Smooth muscle cell (in vitro differentiated cells): ENCODE results near the gene ASF1A. TPM values are rescaled to one million over a fixed set of nuclear protein-coding genes. Genes with fewer than 3 reads are reported as not detected.

ENCODE experiments used
- DNase-seq: peaks from one replicate; lab custom pipeline; 2025; ENCODE audit not compliant: unreplicated experiment; lab: John Stamatoyannopoulos, UW
- H2AFZ ChIP-seq: fragments of 200-600 bp; sonication (generic); 2 replicates; pipeline ENCODE4 v1.6.0; 2016; ENCODE audit warnings: antibody characterized with exemption, low read depth, mild to moderate bottlenecking
- H3F3A ChIP-seq: fragments of 200-600 bp; sonication (generic); 2 replicates; pipeline ENCODE4 v1.6.0; 2017; ENCODE audit warnings: antibody characterized with exemption, low read depth
- H3K27ac ChIP-seq: fragments of 200-600 bp; sonication (generic); 2 replicates; pipeline ENCODE4 v1.5.1; 2016; ENCODE audit warnings: low read depth, mild to moderate bottlenecking
- H3K27me3 ChIP-seq: fragments of 200-600 bp; sonication (generic); 2 replicates; pipeline ENCODE4 v1.6.1; 2016; ENCODE audit warnings: low read depth, mild to moderate bottlenecking
- H3K36me3 ChIP-seq: fragments of 200-600 bp; sonication (generic); 2 replicates; pipeline ENCODE4 v1.5.1; 2016; ENCODE audit warnings: low read depth
- H3K4me1 ChIP-seq: fragments of 200-600 bp; sonication (generic); 2 replicates; pipeline ENCODE4 v1.5.1; 2016; ENCODE audit warnings: low read depth
- H3K4me2 ChIP-seq: fragments of 200-600 bp; sonication (generic); 2 replicates; pipeline ENCODE4 v1.6.0; 2016; ENCODE audit warnings: mild to moderate bottlenecking
- H3K4me3 ChIP-seq: fragments of 200-600 bp; sonication (generic); 2 replicates; pipeline ENCODE4 v1.5.1; 2016; ENCODE audit warnings: mild to moderate bottlenecking
- H3K79me2 ChIP-seq: fragments of 200-600 bp; sonication (generic); 2 replicates; pipeline ENCODE4 v1.6.0; 2016; ENCODE audit warnings: low read depth, mild to moderate bottlenecking
- H3K9ac ChIP-seq: fragments of 200-600 bp; sonication (generic); 2 replicates; pipeline ENCODE4 v1.6.0; 2016; ENCODE audit warnings: low read depth
- H3K9me3 ChIP-seq: fragments of 200-600 bp; sonication (generic); replicated peaks from 2 replicates; pipeline ENCODE4 v1.5.1; 2016; ENCODE audit warnings: low read depth
- H4K20me1 ChIP-seq: fragments of 200-600 bp; sonication (generic); 2 replicates; pipeline ENCODE4 v1.6.0; 2016; ENCODE audit warnings: low read depth
- CTCF ChIP-seq: fragments of 200-600 bp; sonication (generic); IDR thresholded peaks from 2 replicates; pipeline ENCODE4 v1.5.1; 2017; ENCODE audit warnings: borderline replicate concordance, mild to moderate bottlenecking, antibody characterized with exemption; ENCODE audit not compliant: insufficient read depth, poor library complexity, severe bottlenecking
- WGBS: methylation state at CpG from one replicate; pipeline ENCODE4 v1.1.7; 2016; ENCODE audit warnings: low lambda C conversion rate; 5-methylcytosine and 5-hydroxymethylcytosine counted together
- polyA plus RNA-seq: library from polyadenylated mRNA; unstranded; fragments of >200 nt; fragmentation: Nextera tagmentation; extraction: Ambion mirVana; gene quantifications from 2 replicates; pipeline ENCODE4 v1.2.1, GENCODE V29; 2016
- total RNA-seq: library from RNA; depleted of rRNA; stranded (reverse); fragments of >200 nt; gene quantifications from 2 replicates; pipeline ENCODE4 v1.2.3, GENCODE V29; 2014

Gene ASF1A
- total RNA-seq (33.4 and 35.2 TPM in 2 replicates), polyA plus RNA-seq (34.6 and 38.8 TPM in 2 replicates)

- Histone ChIP-seq H2AFZ (peak within 1 kb of the TSS; percentile 94), H3K4me3 (peak within 1 kb of the TSS; percentile 89), H3K36me3 (no peaks in the 10 kb centered on the region), H3K4me2 (peak within 1 kb of the TSS; percentile 99), H4K20me1 (peaks cover 13% of the 10 kb centered on the region), H3K27ac (peak within 1 kb of the TSS; percentile 94), H3F3A (peaks cover 11% of the 10 kb centered on the region), H3K9ac (peak within 1 kb of the TSS; percentile 87), H3K27me3 (no peaks in the 10 kb centered on the region), H3K4me1 (peaks cover 30% of the 10 kb centered on the region), H3K9me3 (no peaks in the 10 kb centered on the region), H3K79me2 (peaks cover 70% of the 10 kb centered on the region)
- peak; percentile 38 for TF ChIP-seq CTCF
- under 1% methylated on average over 47 of the region's 51 CpGs for WGBS
- peak; percentile 81 for DNase-seq
These were observed at the start of gene ASF1A for GRCh38 chr6:118893807-118894424. TSS of gene ASF1A (plus strand) at chr6:118894152. CDS start at chr6:118894414, 262 bp downstream.

- Histone ChIP-seq H3F3A (no peaks in the 10 kb centered on the region), H3K36me3 (no peaks in the 10 kb centered on the region), H3K27ac (no peak overlapping the region), H3K9me3 (no peaks in the 10 kb centered on the region), H3K79me2 (no peaks in the 10 kb centered on the region), H2AFZ (no peak overlapping the region), H3K4me3 (no peak overlapping the region), H4K20me1 (no peaks in the 10 kb centered on the region), H3K9ac (no peak overlapping the region), H3K4me2 (no peak overlapping the region), H3K27me3 (no peaks in the 10 kb centered on the region), H3K4me1 (no peaks in the 10 kb centered on the region)
- WGBS = 95% methylated on average over 3 of the region's 3 CpGs
- no peak for DNase-seq
- no peak for TF ChIP-seq CTCF
These were observed 49.0 kb upstream of the ASF1A start for GRCh38 chr6:118844915-118845314.

- 98% methylated on average over 5 of the region's 5 CpGs for WGBS
- DNase-seq = no peak
- TF ChIP-seq CTCF = no peak
These were observed 40.5 kb upstream of the ASF1A start for GRCh38 chr6:118853408-118853807.

GRCh38 chr6:118856301-118856700 is 37.7 kb upstream of the ASF1A start:
- H3K4me2 ChIP-seq = no peak overlapping the region

More at GRCh38 chr6:118853408-118853807, 40.5 kb upstream of the ASF1A start:
- no peaks in the 10 kb centered on the region for H3F3A ChIP-seq
- H3K9ac ChIP-seq = no peak overlapping the region
- H3K4me3 ChIP-seq = no peak overlapping the region
- H2AFZ ChIP-seq = no peak overlapping the region
- no peak overlapping the region for H3K27ac ChIP-seq
- no peaks in the 10 kb centered on the region for H3K9me3 ChIP-seq
- H3K4me2 ChIP-seq = no peak overlapping the region
- H3K27me3 ChIP-seq = no peaks in the 10 kb centered on the region
- peaks cover 2% of the 10 kb centered on the region for H4K20me1 ChIP-seq
- peaks cover under 1% of the 10 kb centered on the region for H3K79me2 ChIP-seq
- no peaks in the 10 kb centered on the region for H3K4me1 ChIP-seq
- H3K36me3 ChIP-seq = peaks cover 3% of the 10 kb centered on the region

More at GRCh38 chr6:118856301-118856700, 37.7 kb upstream of the ASF1A start:
- Histone ChIP-seq H3K4me3 (no peak overlapping the region), H3K9me3 (no peaks in the 10 kb centered on the region), H3K27me3 (no peaks in the 10 kb centered on the region), H3K27ac (no peak overlapping the region), H3F3A (no peaks in the 10 kb centered on the region), H3K4me1 (no peaks in the 10 kb centered on the region), H3K36me3 (peaks cover 3% of the 10 kb centered on the region), H3K9ac (no peak overlapping the region), H2AFZ (no peak overlapping the region), H4K20me1 (peaks cover 4% of the 10 kb centered on the region), H3K79me2 (peaks cover 6% of the 10 kb centered on the region)
- DNase-seq = no peak
- no peak for TF ChIP-seq CTCF
- WGBS = 68% methylated on average over 4 of the region's 4 CpGs
